MM.1S (cell line): ENCODE results near the gene ATF7.

Experiments used
- DNase-seq: peaks from one replicate; pipeline ENCODE4 v3.0.0-alpha.2; 2015
- H2AFZ ChIP-seq: fragments of 300-600 bp; sonication (generic); 2 replicates; pipeline ENCODE4 v1.6.0; 2016; ENCODE audit warnings: antibody characterized with exemption, low read length
- H3F3A ChIP-seq: fragments of 300-600 bp; sonication (generic); 2 replicates; pipeline ENCODE4 v1.6.1; 2016; ENCODE audit warnings: mild to moderate bottlenecking, antibody characterized with exemption, low read length, moderate library complexity, mixed read lengths; ENCODE audit not compliant: insufficient read depth
- H3K27ac ChIP-seq: fragments of 300-600 bp; sonication (generic); 2 replicates; pipeline ENCODE4 v1.5.1; 2016; ENCODE audit warnings: mild to moderate bottlenecking, low read length
- H3K27me3 ChIP-seq: fragments of 300-600 bp; sonication (generic); replicated peaks from 2 replicates; pipeline ENCODE4 v1.6.0; 2016; ENCODE audit warnings: low read length; ENCODE audit not compliant: insufficient read depth
- H3K36me3 ChIP-seq: fragments of 300-600 bp; sonication (generic); replicated peaks from 2 replicates; pipeline ENCODE4 v1.6.1; 2016; ENCODE audit warnings: mild to moderate bottlenecking, low read length, mixed read lengths; ENCODE audit not compliant: insufficient read depth
- H3K4me1 ChIP-seq: fragments of 300-600 bp; sonication (generic); 2 replicates; pipeline ENCODE4 v1.6.1; 2016; ENCODE audit warnings: low read length, mixed read lengths
- H3K4me2 ChIP-seq: fragments of 300-600 bp; sonication (generic); 2 replicates; pipeline ENCODE4 v1.6.0; 2016; ENCODE audit warnings: low read depth, low read length
- H3K4me3 ChIP-seq: fragments of 300-600 bp; sonication (generic); 2 replicates; pipeline ENCODE4 v1.5.1; 2016; ENCODE audit warnings: low read length, mixed read lengths
- H3K79me2 ChIP-seq: fragments of 300-600 bp; sonication (generic); 2 replicates; pipeline ENCODE4 v1.6.1; 2016; ENCODE audit warnings: mixed run types, low read length, mixed read lengths
- H3K9ac ChIP-seq: fragments of 300-600 bp; sonication (generic); 2 replicates; pipeline ENCODE4 v1.6.1; 2016; ENCODE audit warnings: low read length, mixed read lengths
- H3K9me2 ChIP-seq: fragments of 300-600 bp; sonication (generic); replicated peaks from 2 replicates; pipeline ENCODE4 v1.6.1; 2016; ENCODE audit warnings: mild to moderate bottlenecking, low read length, mixed read lengths; ENCODE audit not compliant: insufficient read depth
- H3K9me3 ChIP-seq: fragments of 300-600 bp; sonication (generic); replicated peaks from 2 replicates; pipeline ENCODE4 v1.6.1; 2016; ENCODE audit warnings: mild to moderate bottlenecking, low read length, mixed read lengths; ENCODE audit not compliant: insufficient read depth
- H4K20me1 ChIP-seq: fragments of 300-600 bp; sonication (generic); 2 replicates; pipeline ENCODE4 v1.6.1; 2016; ENCODE audit warnings: mild to moderate bottlenecking, low read length, moderate library complexity, mixed read lengths; ENCODE audit not compliant: insufficient read depth
- EZH2 ChIP-seq: fragments of 300-600 bp; sonication (generic); optimal IDR thresholded peaks from 2 replicates; pipeline ENCODE3; 2017; ENCODE audit warnings: low read depth, mild to moderate bottlenecking, antibody characterized with exemption, low read length, mixed read lengths
- EZH2phosphoT487 ChIP-seq: fragments of 300-600 bp; sonication (generic); IDR thresholded peaks from 2 replicates; pipeline ENCODE4 v1.6.1; 2018; ENCODE audit warnings: antibody characterized with exemption, low read length
- TF ChIP-seq, protein P1 (sequence below): fragments of 300-600 bp; sonication (generic); IDR thresholded peaks from 2 replicates; pipeline ENCODE4 v1.5.1; 2016; ENCODE audit warnings: antibody characterized with exemption, low read length, mixed read lengths

The ATF7 gene

DNA sequence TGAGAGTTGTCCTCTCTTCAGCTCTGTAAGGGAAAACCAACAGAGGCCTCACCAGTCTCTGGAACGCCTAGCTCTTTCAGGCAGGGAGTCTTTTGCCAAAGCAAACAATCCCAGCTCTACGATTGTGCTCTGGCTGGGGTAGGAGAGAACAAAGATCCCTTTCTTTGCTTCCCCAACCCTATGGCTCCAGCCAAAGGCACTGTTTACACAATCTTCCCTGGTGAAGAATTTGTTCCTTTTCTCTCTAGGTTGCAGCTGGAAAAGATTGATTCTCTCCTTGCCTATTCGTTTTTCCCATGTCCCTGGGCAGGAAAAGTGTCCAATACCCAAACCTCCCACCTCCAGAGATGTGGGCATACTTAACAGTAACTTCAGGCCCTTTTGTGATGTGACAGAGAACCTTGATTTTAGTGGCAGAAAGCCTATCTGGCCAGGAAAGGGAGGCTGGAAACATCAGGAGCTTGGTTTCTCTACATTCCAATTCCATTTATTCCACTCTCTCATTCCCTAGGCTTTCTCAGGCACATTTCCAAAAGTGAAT is 32.9 kb upstream of the ATF7 start:
- DNase-seq: no peak
- no peak overlapping the region for H2AFZ ChIP-seq
- peaks cover 4% of the 10 kb centered on the region; the same call in 1 of the 2 replicates for H3F3A ChIP-seq
- H3K27me3 ChIP-seq: no peaks in the 10 kb centered on the region
- H3K36me3 ChIP-seq: no peaks in the 10 kb centered on the region
- H4K20me1 ChIP-seq: no peaks in the 10 kb centered on the region
- no peak overlapping the region for H3K27ac ChIP-seq
- H3K9me2 ChIP-seq: no peaks in the 10 kb centered on the region
- H3K4me3 ChIP-seq: no peak overlapping the region
- H3K4me1 ChIP-seq: peaks cover 22% of the 10 kb centered on the region
- H3K79me2 ChIP-seq: no peaks in the 10 kb centered on the region
- no peak overlapping the region for H3K9ac ChIP-seq
- no peaks in the 10 kb centered on the region for H3K9me3 ChIP-seq
- no peak for TF ChIP-seq EZH2phosphoT487
- no peak for TF ChIP-seq EZH2
- TF ChIP-seq, protein P1, sequence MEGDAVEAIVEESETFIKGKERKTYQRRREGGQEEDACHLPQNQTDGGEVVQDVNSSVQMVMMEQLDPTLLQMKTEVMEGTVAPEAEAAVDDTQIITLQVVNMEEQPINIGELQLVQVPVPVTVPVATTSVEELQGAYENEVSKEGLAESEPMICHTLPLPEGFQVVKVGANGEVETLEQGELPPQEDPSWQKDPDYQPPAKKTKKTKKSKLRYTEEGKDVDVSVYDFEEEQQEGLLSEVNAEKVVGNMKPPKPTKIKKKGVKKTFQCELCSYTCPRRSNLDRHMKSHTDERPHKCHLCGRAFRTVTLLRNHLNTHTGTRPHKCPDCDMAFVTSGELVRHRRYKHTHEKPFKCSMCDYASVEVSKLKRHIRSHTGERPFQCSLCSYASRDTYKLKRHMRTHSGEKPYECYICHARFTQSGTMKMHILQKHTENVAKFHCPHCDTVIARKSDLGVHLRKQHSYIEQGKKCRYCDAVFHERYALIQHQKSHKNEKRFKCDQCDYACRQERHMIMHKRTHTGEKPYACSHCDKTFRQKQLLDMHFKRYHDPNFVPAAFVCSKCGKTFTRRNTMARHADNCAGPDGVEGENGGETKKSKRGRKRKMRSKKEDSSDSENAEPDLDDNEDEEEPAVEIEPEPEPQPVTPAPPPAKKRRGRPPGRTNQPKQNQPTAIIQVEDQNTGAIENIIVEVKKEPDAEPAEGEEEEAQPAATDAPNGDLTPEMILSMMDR: no peak
- H3K4me2 ChIP-seq: peak overlapping the region; percentile 56

DNA sequence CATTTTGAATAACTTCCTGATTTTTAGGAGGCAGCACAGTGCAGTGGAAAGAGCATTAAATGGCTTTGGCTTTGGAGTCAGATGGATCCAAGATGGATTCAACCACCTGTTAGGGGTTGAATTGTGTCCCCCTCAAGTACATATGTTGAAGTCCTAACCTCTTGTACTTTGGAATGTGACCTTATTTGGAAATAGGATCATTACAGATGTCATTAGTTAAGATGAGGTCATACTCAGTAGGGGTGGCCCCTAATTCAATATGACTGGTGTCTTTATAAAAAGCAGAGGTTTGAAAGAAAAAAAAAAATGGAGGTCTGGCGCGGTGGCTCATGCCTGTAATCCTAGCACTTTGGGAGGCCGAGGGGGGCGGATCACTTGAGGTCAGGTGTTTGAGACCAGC is 30.9 kb upstream of the ATF7 start:
- peaks cover 22% of the 10 kb centered on the region for H3K4me1 ChIP-seq
- no peaks in the 10 kb centered on the region for H3K36me3 ChIP-seq
- DNase-seq: no peak
- TF ChIP-seq EZH2phosphoT487 (no peak), EZH2 (no peak)
- TF ChIP-seq, protein P1: no peak
- no peak overlapping the region for H2AFZ ChIP-seq
- no peaks in the 10 kb centered on the region for H3K79me2 ChIP-seq
- no peaks in the 10 kb centered on the region for H3K27me3 ChIP-seq
- no peaks in the 10 kb centered on the region for H4K20me1 ChIP-seq
- H3K9me2 ChIP-seq: no peaks in the 10 kb centered on the region
- no peak overlapping the region for H3K9ac ChIP-seq
- H3K4me2 ChIP-seq: no peak overlapping the region
- peaks cover 4% of the 10 kb centered on the region; the same call in 1 of the 2 replicates for H3F3A ChIP-seq
- no peak overlapping the region for H3K4me3 ChIP-seq
- no peak overlapping the region for H3K27ac ChIP-seq
- H3K9me3 ChIP-seq: no peaks in the 10 kb centered on the region

DNA sequence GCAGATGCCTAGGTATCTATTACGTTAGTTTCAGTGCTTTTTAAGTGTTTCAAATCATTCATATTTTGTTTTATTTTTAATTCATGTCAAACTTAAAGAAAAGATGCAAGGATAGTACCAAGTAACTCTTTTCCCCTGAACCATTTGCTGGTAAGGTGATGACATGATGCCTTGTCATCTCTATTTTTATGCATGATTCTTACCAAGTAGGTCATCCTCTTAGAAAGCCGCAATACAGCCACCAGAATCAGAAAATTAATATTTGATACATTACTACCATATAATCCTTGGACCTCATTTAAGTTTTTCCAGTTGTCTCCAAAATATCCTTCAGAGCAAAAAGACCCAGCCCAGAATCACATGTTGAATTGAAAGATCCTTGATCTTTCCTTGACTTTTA is 27.4 kb upstream of the ATF7 start:
- peaks cover 6% of the 10 kb centered on the region; the same call in 1 of the 2 replicates for H3K4me1 ChIP-seq
- DNase-seq: no peak
- no peaks in the 10 kb centered on the region for H3F3A ChIP-seq
- no peak overlapping the region for H3K9ac ChIP-seq
- no peaks in the 10 kb centered on the region for H3K79me2 ChIP-seq
- no peak overlapping the region for H3K4me3 ChIP-seq
- no peaks in the 10 kb centered on the region for H3K36me3 ChIP-seq
- no peaks in the 10 kb centered on the region for H4K20me1 ChIP-seq
- H3K4me2 ChIP-seq: no peak overlapping the region
- H3K9me2 ChIP-seq: no peaks in the 10 kb centered on the region
- no peak overlapping the region for H3K27ac ChIP-seq
- no peaks in the 10 kb centered on the region for H3K27me3 ChIP-seq
- no peaks in the 10 kb centered on the region for H3K9me3 ChIP-seq
- no peak overlapping the region for H2AFZ ChIP-seq
- TF ChIP-seq EZH2 (no peak), EZH2phosphoT487 (no peak)
- TF ChIP-seq, protein P1: no peak
